GM21526 (cell line): ENCODE data around the gene PEBP1.

Experiments used
- ATAC-seq: cut with Tn5 transposase; IDR thresholded peaks from one replicate; pipeline ENCODE4 v1.9.1; 2021; ENCODE audit warnings: moderate library complexity; ENCODE audit not compliant: unreplicated experiment, low FRiP score

PEBP1 gene

DNA sequence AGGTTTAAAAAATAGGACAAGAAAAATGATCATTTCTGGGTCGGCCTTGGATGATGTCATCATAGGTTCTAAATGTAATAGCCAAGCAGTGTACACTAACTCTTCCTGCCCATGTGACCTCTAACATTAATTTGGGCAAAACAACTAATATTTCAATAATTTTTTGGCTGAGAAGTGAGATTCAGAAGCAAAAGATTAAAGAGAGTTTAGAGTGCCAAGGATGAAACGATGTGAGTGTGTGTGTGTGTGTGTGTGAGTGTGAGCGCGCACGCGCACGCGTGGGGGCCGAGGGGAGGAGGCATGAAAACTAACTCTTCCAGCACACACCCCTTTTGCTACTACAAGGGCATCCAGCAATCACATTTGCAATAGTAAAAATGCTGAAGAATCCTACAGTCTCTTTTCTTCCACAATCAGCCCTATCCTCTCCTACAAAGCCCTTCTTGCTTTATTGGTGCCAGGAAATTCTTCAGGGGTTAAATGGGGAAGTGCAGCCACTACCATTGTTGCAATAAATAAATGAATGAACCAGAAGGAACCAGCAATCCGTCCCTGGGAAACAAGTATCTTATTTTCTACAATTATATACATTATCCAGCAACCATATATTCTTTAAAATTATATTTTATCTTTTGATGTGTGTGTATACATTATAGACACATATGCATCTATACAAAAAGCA is 52.9 kb downstream of the PEBP1 start:
- ATAC-seq: no peak

DNA sequence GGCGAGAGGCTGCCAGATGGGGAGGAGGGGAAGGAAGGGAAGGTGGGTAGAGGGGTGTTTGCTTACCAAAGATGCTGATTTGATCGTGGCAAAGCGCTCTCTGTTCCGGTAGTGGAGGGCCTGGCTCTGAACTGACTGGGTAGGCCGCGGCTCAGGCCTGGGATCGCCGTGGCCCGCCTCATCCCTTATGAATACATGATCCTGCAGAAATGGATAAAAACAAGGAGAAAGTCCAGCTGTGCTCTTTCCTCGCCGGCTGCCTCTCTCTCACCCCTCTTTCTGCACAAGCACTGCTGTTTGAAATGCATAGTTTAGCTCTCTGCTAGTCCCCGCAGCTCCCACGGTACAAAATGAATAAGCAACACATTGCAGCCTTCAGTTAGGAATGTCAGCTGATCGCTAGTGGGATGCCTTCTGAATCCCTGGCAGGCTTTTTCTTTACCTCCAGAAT is 53.8 kb downstream of the PEBP1 start:
- no peak for ATAC-seq

DNA sequence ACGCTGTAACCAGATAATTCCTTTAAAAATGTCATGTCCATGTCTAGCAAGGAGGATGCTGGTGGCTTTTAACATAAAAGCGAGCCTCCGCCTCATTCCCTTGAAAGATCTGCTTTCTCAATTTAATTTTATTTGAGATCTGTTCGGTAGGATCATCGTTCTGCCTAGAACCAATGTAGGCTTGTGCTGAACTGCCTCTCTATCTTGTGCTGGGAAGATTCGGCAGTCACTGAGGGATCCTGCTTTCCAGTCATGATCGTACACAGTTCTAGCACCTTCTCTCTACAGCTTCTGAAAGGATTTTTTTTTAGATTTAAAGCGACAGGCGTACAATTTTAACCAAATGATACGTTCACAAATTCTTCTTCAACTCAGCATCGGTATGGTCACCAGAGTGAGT is 54.3 kb downstream of the PEBP1 start:
- ATAC-seq: no peak

DNA sequence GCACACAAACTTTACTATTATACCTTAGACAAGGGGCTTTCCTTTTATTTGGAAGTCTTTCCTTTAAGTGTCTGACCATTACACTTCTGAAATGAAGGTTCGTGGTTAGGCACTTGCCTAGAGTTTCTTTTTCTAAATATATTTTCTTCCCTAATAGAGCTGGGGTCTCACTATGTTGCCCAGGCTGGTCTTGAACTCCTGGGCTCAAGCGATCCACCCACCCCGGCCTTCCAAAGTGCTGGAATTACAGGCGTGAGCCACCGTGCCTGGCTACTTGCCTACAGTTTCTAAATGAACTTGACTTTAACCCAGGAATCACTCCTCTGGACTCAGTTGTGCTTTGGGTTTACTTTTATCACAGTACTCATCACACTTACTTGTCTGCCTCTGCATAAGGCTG is 57.6 kb downstream of the PEBP1 start:
- no peak for ATAC-seq

DNA sequence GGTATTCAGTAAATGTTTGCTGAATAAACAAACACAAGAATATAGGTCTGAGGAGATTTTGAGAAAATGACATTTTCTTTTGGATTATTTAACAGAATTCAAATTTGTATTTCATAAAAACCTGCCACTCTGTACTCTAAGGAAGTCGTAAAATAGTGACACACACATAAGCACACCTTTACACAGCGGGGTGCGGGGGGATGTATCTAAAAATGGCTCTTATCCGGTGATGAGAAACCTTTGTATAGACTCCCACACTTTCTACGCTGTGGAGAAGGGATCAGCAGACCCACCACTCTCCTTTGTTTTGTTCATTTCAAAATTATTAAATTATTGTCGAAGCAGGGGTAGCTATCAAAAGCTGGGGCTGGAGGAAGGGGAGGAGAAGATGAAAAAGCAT is 58.0 kb downstream of the PEBP1 start:
- no peak for ATAC-seq
